ENCODE measurements around the gene MAEA.
A peak's percentile ranks its signal among the peaks of the same experiment; 100 is the strongest.
"Not testable (repeated sequence)": the region's sequence is repeated elsewhere in the genome, so short reads cannot be mapped to it uniquely, and the experiment has no call there.

The MAEA gene

GRCh38 chr4:1335193-1335883, 45.6 kb downstream of the MAEA start:
- peak overlapping the region; percentile 51 for H3K27ac Mint-ChIP-seq
- H3K9me3 Mint-ChIP-seq, H3K27me3 Mint-ChIP-seq, H3K4me3 Mint-ChIP-seq: not testable (repeated sequence)
- H3K4me1 Mint-ChIP-seq (ENCODE audit: low read depth), result peaks cover 51% of the 10 kb centered on the region
- H3K36me3 Mint-ChIP-seq (ENCODE audit: low read depth), result peaks cover 66% of the 10 kb centered on the region

- Mint-ChIP-seq H3K4me1 (ENCODE audit: low read depth) (peaks cover 43% of the 10 kb centered on the region), H3K4me3 (no peak overlapping the region), H3K36me3 (ENCODE audit: low read depth) (peaks cover 66% of the 10 kb centered on the region), H3K27me3 (no peaks in the 10 kb centered on the region), H3K9me3 (no peaks in the 10 kb centered on the region), H3K27ac (no peak overlapping the region)
Measured at GRCh38 chr4:1336088-1336491, 46.4 kb downstream of the MAEA start.

GRCh38 chr4:1337376-1337831, 47.7 kb downstream of the MAEA start:
- no peaks in the 10 kb centered on the region for H3K9me3 Mint-ChIP-seq
- H3K4me3 Mint-ChIP-seq, result peak overlapping the region; percentile 15
- H3K4me1 Mint-ChIP-seq (ENCODE audit: low read depth), result peaks cover 41% of the 10 kb centered on the region
- peaks cover 63% of the 10 kb centered on the region for H3K36me3 Mint-ChIP-seq (ENCODE audit: low read depth)
- H3K27me3 Mint-ChIP-seq, result no peaks in the 10 kb centered on the region
- H3K27ac Mint-ChIP-seq, result peak overlapping the region; percentile 87

GRCh38 chr4:1337951-1338751, 48.5 kb downstream of the MAEA start:
- Mint-ChIP-seq H3K4me1 (ENCODE audit: low read depth) (peaks cover 41% of the 10 kb centered on the region), H3K36me3 (ENCODE audit: low read depth) (peaks cover 57% of the 10 kb centered on the region), H3K9me3 (no peaks in the 10 kb centered on the region), H3K27ac (peak overlapping the region; percentile 87), H3K27me3 (no peaks in the 10 kb centered on the region), H3K4me3 (no peak overlapping the region)

GRCh38 chr4:1338752-1339414, 49.2 kb downstream of the MAEA start:
- H3K27ac Mint-ChIP-seq, result peak overlapping the region; percentile 49
- H3K9me3 Mint-ChIP-seq, result no peaks in the 10 kb centered on the region
- H3K4me1 Mint-ChIP-seq (ENCODE audit: low read depth), result peaks cover 41% of the 10 kb centered on the region
- H3K27me3 Mint-ChIP-seq, result no peaks in the 10 kb centered on the region
- H3K36me3 Mint-ChIP-seq (ENCODE audit: low read depth), result peaks cover 57% of the 10 kb centered on the region
- H3K4me3 Mint-ChIP-seq, result no peak overlapping the region

- Mint-ChIP-seq H3K27ac (no peak overlapping the region), H3K27me3 (no peaks in the 10 kb centered on the region), H3K4me1 (ENCODE audit: low read depth) (peaks cover 38% of the 10 kb centered on the region), H3K4me3 (no peak overlapping the region), H3K9me3 (no peaks in the 10 kb centered on the region), H3K36me3 (ENCODE audit: low read depth) (peaks cover 55% of the 10 kb centered on the region)
Measured at GRCh38 chr4:1339489-1339888, 49.8 kb downstream of the MAEA start.

- Mint-ChIP-seq H3K4me3 (no peak overlapping the region), H3K27ac (no peak overlapping the region), H3K36me3 (ENCODE audit: low read depth) (peaks cover 50% of the 10 kb centered on the region), H3K4me1 (ENCODE audit: low read depth) (peaks cover 38% of the 10 kb centered on the region), H3K27me3 (no peaks in the 10 kb centered on the region), H3K9me3 (no peaks in the 10 kb centered on the region)
Measured at GRCh38 chr4:1340181-1340747, 50.6 kb downstream of the MAEA start.

- Mint-ChIP-seq H3K4me3 (no peak overlapping the region), H3K9me3 (no peaks in the 10 kb centered on the region), H3K36me3 (ENCODE audit: low read depth) (peaks cover 49% of the 10 kb centered on the region), H3K27me3 (no peaks in the 10 kb centered on the region), H3K27ac (no peak overlapping the region), H3K4me1 (ENCODE audit: low read depth) (peaks cover 43% of the 10 kb centered on the region)
Measured at GRCh38 chr4:1340861-1341260, 51.2 kb downstream of the MAEA start.

GRCh38 chr4:1342003-1342402, 52.3 kb downstream of the MAEA start:
- Mint-ChIP-seq H3K27me3 (no peaks in the 10 kb centered on the region), H3K36me3 (ENCODE audit: low read depth) (peaks cover 38% of the 10 kb centered on the region), H3K4me1 (ENCODE audit: low read depth) (peaks cover 35% of the 10 kb centered on the region), H3K9me3 (no peaks in the 10 kb centered on the region), H3K27ac (no peak overlapping the region), H3K4me3 (no peak overlapping the region)

GRCh38 chr4:1344696-1345095, 55.0 kb downstream of the MAEA start:
- peaks cover 18% of the 10 kb centered on the region for H3K36me3 Mint-ChIP-seq (ENCODE audit: low read depth)
- H3K4me1 Mint-ChIP-seq (ENCODE audit: low read depth), result peaks cover 34% of the 10 kb centered on the region
- peak overlapping the region; percentile 22 for H3K27ac Mint-ChIP-seq
- no peaks in the 10 kb centered on the region for H3K9me3 Mint-ChIP-seq
- H3K4me3 Mint-ChIP-seq, result peak overlapping the region; percentile 86
- no peaks in the 10 kb centered on the region for H3K27me3 Mint-ChIP-seq

- H3K9me3 Mint-ChIP-seq, result no peaks in the 10 kb centered on the region
- peaks cover 8% of the 10 kb centered on the region for H3K36me3 Mint-ChIP-seq (ENCODE audit: low read depth)
- H3K27me3 Mint-ChIP-seq, result no peaks in the 10 kb centered on the region
- H3K4me3 Mint-ChIP-seq, result peak overlapping the region; percentile 86
- H3K4me1 Mint-ChIP-seq (ENCODE audit: low read depth), result peaks cover 45% of the 10 kb centered on the region
- peak overlapping the region; percentile 69 for H3K27ac Mint-ChIP-seq
Measured at GRCh38 chr4:1345903-1346780, 56.5 kb downstream of the MAEA start.

- peaks cover 3% of the 10 kb centered on the region for H3K36me3 Mint-ChIP-seq (ENCODE audit: low read depth)
- no peaks in the 10 kb centered on the region for H3K9me3 Mint-ChIP-seq
- H3K4me3 Mint-ChIP-seq, result peak within 1 kb of the TSS; percentile 90
- no peaks in the 10 kb centered on the region for H3K27me3 Mint-ChIP-seq
- H3K4me1 Mint-ChIP-seq (ENCODE audit: low read depth), result peaks cover 47% of the 10 kb centered on the region
- H3K27ac Mint-ChIP-seq, result peak within 1 kb of the TSS; percentile 88
Measured at GRCh38 chr4:1346781-1347409, 57.2 kb downstream of the MAEA start, which contains the start of gene UVSSA. UVSSA (plus strand) TSS chr4:1347208; CDS start chr4:1348092, 884 bp downstream.

- peaks cover 42% of the 10 kb centered on the region for H3K4me1 Mint-ChIP-seq (ENCODE audit: low read depth)
- H3K4me3 Mint-ChIP-seq, result peak overlapping the region; percentile 90
- no peaks in the 10 kb centered on the region for H3K9me3 Mint-ChIP-seq
- no peaks in the 10 kb centered on the region for H3K27me3 Mint-ChIP-seq
- peak overlapping the region; percentile 88 for H3K27ac Mint-ChIP-seq
- H3K36me3 Mint-ChIP-seq (ENCODE audit: low read depth), result peaks cover 3% of the 10 kb centered on the region
Measured at GRCh38 chr4:1347410-1347864, 57.7 kb downstream of the MAEA start.
